ENCODE data around the gene COQ8A.
"Not testable (repeated sequence)": the region's sequence is repeated elsewhere in the genome, so short reads cannot be mapped to it uniquely, and the experiment has no call there.

The COQ8A gene

DNA sequence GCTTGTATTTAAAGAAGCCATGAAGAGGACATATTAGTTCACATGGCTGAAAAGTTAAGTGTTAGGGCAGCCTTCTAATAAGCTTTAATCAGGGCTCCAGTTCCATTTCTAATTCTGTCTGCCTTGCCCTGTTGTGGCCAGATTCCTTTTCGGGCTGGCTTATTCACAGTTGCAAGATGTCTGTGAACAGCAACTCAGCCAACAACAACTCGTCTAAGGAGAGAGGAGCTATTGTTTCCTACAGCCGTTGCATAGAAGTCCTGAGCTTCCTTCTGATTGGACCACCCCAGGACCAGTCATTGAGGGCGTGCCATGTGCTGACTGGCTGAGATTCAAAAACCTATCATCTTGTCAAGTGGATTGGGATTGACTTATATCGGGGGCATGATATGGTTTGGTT is 18.6 kb upstream of the COQ8A start:
- DNase-seq (ENCODE audit: low read depth, low spot score) = no peak

DNA sequence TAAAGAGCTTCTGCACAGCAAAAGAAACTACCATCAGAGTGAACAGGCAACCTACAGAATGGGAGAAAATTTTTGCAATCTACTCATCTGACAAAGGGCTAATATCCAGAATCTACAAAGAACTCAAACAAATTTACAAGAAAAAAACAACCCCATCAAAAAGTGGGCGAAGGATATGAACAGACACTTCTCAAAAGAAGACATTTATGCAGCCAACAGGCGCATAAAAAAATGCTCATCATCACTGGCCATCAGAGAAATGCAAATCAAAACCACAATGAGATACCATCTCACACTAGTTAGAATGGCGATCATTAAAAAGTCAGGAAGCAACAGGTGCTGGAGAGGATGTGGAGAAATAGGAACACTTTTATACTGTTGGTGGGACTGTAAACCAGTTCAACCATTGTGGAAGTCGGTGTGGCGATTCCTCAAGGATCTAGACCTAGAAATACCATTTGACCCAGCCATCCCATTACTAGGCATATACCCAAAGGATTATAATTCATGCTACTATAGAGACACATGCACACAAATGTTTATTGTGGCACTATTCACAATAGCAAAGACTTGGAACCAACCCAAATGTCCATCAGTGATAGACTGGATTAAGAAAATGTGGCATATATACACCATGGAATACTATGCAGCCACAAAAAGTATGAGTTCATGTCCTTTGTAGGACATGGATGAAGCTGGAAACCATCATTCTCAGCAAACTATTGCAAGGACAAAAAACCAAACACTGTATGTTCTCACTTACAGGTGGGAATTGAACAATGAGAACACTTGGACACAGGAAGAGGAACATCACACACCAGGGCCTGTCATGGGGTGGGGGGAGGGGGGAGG is 10.6 kb upstream of the COQ8A start:
- DNase-seq (ENCODE audit: low read depth, low spot score) = not testable (repeated sequence)

DNA sequence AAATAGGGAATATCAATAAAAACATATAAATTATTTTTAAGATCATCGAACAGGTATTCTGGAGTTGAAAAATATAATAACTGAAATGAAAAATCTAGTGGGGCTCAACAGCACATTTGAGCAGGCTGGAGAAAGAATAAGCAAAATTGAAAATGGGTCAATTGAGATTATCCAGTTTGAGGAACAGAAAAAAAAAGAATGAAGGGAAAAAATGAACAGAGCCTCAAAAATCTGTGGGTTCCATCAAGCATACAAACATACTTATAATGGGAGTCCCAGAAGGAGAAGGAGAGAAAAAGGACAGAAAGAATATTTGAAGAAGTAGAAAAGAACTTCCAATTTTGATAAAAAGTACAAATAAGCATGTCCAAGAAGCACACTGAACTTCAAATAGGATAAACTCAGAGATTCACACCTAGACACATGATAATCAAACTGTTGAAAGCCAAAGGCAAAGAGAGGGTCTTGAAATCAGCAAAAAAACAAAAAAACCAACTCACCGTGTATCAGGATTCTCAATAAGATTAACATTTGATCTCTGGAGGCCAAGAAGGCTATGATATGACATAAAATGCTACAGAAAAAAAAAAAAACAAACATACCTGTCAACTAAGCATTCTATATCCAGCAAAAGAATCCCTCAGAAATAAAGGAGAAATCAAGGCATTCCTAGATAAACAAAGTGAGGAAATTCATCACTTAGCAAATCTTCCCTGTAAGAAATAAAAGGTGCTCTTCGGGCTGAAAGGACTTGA is 5.4 kb upstream of the COQ8A start:
- no peak for DNase-seq (ENCODE audit: low read depth, low spot score)

DNA sequence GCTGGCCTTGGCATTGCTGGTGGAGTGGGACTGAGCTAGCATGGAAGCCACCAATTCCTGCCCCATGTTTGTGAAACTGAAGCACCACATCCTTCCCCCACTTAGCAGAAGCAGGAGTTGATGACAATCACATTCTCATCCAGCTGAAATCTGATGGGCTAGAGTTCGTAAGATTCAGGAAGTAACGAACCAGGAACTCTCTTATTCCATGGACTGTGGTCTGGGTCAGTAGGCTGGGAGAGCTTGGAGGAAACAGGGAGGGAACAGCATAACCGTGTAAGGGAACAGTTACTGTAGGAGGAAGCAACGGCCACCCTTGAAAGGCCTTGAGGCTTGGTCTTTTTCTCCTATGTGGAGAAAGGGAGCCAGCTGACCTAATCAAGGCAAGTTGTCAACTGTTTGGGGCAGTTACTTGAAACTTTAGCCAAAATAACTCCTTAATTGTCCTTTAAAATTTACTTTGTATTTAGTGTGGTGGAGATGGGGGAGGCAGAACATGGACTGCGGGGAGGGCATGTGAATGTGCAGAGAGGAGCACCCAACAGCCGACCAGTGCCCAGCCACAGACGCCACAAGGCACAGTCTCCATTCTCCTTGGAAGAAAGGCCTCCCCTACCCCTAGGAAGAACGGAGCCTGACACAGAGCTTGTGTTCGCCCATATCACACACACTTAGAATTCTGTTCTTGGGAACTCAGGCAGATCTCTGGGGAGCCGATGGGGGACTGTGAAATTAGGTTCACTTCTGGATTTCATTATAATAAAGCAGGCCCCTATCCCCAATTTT is 2.0 kb upstream of the COQ8A start:
- no peak for DNase-seq (ENCODE audit: low read depth, low spot score)

DNA sequence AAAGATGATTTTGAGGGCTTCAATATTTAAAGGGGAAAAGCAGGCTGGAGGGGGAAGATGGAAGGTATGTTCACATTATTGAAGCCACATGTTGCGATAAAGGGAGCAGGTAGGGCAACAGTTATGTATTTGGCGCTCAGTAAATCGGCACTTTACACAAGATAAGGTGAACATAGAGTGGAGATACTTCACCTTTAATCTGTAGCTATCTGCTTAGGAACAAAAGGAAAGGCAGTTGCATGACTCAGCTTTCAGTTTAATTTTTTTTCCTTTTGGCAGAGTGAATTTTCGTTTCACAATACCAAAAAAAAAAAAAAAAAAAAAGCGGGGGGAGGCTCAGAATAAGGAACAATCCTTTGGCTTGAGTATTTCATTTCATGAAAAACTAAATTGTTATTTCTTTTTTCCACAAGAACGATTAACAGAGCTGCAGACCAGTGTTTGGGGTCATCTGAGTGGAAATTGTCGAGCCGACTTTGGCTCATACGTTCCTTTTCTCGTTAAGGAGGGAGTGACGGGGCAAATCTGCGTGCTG is 1.1 kb upstream of the COQ8A start:
- DNase-seq (ENCODE audit: low read depth, low spot score) = no peak

DNA sequence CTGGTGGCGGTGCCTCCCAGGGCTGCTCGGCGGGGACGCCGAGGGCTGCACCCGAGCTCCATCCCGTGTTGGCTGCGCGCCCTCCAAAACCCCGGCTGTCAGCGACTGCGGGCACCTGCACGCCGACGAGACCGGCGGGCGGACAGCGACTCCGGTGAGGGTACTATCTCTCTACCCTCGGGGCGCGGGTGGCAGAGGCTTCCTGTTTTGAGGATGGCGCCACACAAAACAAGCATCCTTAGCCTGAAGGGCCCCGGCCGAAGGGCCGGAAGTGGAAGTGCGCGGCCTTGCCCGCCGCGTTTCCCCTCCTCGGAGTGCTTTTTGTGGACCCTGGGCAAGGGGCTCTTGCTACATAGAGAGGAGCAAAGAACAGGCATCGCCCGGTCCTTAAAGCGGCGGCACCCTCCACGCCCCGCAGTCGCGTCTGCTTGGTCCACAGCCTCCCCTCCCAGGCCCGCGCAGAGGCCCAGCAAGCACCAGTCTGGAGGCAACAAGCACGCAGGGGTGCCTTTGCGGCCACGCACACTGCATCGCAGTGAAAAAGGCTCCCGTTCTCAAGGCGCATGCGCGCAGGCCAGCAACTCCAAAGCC is 561 bp upstream of the COQ8A start:
- DNase-seq (ENCODE audit: low read depth, low spot score) = no peak

DNA sequence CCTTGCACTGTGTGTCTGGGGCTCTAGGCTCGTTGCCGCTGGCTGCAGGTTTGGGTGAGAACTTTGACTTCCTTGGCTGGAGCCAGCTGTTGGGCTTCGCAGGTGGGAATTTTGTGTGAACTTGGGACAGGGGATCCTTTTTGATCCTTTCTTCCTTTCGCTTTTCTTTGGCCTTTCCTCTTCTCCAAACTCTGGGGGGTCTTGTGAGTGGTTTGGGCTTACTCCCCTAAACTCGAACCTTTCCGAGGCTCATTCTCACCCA is 643 bp downstream of the COQ8A start:
- DNase-seq (ENCODE audit: low read depth, low spot score) = no peak

DNA sequence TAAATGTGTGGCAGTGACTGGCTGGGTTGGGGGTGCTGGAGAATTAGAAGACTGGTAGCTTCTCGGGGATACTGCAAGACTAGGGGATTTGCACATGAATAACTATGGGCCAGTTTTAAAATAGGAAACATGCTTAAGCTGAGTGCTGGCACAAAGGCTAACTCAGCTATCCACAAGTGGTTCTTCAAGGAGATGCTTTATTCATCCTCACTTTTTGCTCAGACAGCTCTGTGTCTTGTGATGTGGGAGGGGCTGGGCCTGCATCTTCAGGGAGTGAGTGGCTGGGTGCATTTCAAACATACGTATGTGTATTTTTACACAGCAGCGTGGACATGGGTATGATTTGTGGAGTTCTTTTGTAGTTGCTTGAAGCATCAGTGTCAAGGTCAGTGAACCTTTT is 2.3 kb downstream of the COQ8A start:
- DNase-seq (ENCODE audit: low read depth, low spot score) = no peak

DNA sequence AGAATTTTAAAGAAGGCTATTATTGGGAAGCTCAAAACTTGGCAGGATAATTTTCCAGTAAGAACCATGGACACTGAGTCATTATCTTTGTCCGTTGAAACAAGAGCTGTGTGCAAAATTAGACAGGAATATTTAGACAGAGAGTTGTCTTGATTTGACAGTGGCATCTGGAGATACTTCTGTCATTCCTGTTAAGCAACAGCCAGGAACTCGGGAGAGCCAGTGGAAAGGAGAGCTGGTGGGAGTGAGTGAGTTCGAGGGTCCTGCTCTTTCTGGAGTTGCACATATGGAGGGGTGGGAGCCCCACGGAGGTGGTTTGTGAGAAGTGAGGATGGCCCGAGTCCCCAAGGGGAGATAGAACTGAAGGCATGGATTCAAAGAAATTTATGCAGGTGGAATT is 3.1 kb downstream of the COQ8A start:
- DNase-seq (ENCODE audit: low read depth, low spot score) = no peak

DNA sequence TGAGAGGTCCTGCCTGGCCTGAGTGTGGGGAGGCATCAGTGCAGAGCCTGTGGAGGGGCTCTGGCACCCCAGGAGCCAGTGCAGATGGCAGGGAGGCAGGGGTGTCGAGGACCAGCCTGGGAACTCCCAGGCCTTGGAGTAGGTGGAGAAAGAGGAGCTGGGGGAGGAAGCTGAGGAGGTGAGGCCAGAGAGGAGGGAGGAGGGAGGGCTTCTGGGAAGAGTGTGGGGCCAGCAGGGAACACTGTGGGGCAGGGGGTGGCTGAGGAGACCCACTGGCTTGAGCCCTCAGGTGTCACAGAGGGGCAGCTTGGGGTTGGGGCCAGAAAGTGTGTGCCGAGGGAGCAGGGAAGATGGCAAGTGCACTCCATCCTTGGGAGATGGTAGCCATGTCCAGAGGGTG is 3.8 kb downstream of the COQ8A start:
- DNase-seq (ENCODE audit: low read depth, low spot score) = no peak

DNA sequence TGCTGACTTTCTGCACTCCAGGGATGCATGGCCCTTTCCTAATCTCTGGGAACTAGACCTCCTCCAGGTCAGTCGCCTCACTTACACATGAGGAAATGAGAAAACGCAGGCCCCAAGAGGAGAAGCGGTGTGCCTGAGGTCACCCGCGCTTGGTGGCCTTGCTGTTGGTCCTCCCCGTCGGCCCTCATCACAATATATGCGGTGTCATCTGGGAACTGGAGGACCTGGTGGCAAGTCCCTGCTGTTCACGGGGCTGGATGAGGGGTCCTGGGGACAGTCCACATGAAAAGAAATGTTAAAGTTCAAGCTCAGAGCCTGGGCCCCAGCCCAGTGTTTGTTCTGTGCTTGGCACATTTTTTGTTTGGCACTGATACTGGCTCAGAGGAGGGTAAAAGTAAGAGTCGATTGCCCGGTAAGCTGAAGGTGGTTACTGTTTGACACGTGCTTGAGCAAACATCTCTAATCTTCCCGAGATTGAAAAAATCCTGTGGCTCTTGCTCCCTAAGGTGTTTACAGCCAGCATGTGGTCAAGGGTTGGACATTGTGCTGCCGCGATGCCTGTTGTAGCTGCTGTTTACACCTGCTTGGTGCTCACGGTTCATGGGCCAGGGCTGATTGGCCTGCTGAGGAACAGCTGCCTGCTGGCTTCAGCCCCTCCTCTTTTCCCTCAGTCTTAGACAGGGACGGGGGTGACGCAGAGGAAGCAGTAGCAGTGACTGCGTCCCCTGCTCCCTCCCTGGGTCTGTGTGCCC is 5.2 kb downstream of the COQ8A start:
- no peak for DNase-seq (ENCODE audit: low read depth, low spot score)

DNA sequence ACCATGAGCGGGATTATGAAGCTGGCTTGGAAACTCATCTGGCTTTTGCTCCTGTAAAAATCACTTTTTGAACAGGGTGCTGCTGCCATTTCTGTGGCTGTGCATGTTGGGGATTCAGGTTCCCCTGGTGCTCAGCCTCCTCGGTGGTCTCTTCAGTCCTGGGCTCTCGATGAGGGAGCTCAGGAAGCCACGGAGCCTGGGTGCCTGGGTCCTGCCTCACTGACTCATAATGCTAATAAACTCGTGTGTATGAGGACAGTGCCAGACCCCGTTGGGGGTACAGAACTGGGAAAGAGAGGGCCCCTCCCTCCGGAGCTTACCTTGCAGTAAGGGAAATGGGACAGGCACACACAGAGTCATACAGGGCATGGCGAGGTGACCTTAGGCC is 5.8 kb downstream of the COQ8A start:
- no peak for DNase-seq (ENCODE audit: low read depth, low spot score)

DNA sequence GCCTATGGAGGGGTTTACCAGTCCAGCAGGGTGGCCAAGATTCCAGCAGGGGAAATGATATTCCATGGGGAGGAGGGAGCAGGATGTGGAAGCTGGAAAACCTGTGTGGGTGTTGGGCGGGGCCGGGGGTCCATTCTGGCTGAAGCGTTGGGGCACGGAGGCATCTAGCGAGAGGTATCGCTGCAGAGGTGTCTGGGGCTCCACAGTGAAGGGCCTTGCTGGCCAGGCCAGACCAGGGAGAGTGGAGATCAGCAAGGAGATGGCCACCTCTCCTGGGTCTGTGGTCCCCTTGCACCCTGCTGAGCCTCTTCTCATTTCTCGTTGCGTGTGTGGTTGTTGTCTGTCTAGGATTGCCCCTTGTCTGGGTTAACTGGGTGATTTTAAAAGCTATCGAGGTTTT is 6.2 kb downstream of the COQ8A start:
- no peak for DNase-seq (ENCODE audit: low read depth, low spot score)

DNA sequence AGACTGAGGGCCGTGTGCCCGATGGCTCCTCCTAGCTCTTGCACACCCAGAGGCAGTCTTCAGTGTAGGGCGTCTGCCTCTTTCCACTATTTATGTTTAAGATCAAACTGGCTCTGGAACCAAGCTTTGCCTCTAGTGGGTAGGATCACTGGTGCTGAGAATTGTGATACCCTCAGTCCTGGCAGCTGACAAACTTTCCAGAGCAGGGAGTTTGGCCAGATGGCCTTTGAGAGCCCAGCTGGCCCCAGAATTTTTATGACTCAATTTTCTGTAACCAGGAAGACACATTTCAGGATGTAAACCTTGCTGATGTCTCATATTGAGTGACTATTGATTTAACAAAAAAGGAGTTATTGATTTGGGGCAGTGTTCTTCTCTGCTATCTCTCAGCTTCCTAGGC is 6.7 kb downstream of the COQ8A start:
- DNase-seq (ENCODE audit: low read depth, low spot score) = no peak

DNA sequence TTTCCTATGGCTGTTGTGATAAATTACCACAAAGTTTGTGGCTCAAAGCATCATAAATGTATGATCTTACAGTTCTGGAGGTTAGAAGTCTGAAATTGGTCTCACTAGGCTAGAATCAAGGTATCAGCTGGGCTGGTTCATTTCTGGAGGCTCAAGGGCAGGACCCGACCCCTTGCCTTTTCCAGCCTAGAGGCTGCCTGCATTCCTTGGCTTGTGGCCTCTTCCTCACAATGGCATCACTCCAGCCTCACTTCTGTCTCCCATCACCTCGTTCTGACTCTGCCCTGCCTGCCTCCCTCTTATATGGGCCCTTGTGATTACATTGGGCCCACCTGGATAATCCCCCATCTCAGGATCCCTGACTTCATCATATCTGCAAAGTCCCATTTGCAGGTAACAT is 8.0 kb downstream of the COQ8A start:
- no peak for DNase-seq (ENCODE audit: low read depth, low spot score)

DNA sequence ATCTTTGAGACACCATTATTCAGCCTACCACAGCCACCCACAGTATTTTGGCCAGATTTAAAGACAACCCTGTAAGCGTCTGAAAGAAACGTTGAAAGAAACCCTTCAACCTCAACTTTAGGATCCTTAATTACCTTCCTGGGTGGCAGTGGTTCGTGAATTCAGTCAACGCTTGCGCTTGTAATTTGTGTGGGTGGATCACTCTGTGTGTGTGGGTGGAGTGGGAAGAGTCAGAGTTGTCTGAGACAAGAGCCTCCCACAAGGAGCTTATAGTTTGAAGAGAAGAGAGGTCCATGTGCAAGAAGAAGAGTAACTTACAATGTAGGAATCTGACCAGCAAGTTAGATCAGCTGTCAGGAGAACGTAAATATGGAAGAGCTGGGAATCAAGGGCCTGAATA is 8.4 kb downstream of the COQ8A start:
- no peak for DNase-seq (ENCODE audit: low read depth, low spot score)

DNA sequence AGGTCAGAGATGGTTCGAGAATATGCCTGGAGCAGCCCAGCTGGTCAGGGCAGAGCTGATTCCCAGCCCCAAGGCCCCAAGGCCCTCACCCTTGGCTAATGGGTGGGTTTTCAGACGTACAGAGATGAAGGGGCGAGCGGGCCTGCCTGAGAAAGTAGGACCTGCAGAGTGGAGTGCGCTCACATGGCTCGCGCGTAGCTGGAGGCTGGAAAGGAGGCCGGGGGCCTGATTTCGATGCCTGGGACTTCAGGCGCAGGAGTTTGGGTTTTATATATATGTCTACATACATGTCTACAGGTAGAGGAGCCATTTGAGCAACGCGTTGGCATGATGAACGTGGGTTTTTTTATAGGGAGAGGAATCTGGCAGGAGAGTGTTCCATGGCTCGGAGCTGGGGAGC is 8.9 kb downstream of the COQ8A start:
- no peak for DNase-seq (ENCODE audit: low read depth, low spot score)

DNA sequence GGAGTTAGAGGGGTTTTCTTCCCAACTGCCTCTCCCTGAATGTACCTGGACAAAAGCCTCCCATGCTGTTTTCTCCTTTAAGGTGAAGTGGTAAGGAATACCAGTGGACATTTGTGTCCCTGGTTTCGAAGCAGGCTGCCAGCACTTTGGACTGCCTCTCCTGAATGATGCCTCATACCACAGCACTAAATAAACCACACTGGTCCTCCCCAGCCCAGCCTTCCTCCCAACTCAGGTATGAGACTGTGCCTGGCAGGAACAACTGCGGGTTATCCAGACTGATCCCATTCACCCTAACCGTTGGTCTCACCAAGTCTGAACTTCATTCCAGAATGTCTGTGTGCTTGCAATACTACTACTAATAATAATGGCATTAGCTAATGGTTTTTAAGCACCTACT is 9.3 kb downstream of the COQ8A start:
- DNase-seq (ENCODE audit: low read depth, low spot score) = no peak

DNA sequence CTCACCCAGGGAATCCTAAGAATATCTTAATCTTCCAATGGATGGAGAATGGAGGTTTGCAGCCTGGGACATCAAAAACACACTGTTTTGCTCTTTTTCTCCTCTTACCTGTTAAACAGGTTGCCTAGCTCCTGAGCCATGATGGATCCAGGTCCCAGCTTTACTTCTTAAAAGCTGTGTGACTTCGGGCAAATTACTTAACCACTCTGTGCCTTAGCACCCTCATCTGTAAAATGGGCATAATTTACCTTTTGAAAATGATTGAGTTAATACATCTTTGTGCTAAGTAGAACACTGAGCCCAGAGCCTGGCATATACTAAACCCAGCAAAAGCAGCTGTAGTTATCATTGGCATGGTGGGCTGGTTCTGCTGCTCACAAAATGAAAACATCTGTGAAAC is 10.2 kb downstream of the COQ8A start:
- DNase-seq (ENCODE audit: low read depth, low spot score) = no peak

DNA sequence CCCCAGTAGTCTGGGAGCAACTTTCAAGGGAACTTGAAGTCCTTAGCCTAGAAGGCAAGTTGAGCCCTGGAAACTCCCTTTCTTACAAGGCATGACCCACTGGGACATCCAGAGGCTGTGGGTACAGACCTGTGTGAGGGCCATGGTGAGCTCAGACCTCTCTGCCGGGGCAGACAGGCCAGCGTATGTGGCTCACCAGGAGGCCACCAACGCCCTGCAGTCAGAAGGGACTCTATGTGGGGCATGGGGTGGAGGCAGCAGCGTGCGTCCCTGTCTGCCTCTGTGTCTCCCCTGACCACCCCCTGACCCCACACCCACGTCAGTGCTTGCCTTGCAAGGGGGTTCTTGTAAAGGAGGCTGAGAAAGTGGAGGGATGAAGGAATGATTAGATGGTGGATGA is 10.8 kb downstream of the COQ8A start:
- no peak for DNase-seq (ENCODE audit: low read depth, low spot score)

Measured in brain pericyte (primary cell).